ENCODE results near the gene TBX21.

TBX21 gene

GRCh38 chr17:47714773-47715396, 18.2 kb upstream of the TBX21 start:
- DNase-seq = no peak

DNA sequence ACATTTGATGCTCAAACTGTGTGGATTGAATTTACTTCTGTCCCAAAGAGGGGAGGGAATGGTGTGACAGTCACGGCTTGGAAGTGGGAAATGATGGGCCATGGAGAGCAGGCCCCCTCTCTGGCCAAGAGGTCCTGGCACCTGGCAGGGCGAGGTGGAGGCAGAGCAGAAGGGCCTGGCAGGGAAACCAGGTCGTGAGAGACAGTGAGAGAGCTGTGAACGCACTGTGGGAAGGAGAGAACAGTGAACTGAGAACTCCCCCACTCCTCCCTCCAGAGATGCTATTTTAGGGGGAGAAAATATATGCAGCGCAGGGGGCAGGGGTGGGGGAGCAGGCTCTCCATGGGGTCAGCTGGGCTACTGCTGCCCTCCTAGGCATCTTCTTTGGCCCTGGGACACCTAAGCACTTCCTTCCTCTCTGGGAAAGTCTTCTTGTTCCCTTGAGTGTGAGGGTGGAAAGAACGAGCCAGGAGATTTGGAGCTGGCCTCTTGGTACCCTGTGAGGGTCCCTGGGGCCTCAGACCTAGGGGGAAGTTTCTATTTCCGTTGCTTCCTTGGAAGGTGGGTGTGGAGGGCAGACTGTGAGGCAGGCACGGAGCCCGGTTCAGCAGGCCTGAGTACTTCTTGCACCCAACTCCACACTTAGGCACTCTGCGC, 17.2 kb upstream of the TBX21 start:
- DNase-seq = no peak

DNA sequence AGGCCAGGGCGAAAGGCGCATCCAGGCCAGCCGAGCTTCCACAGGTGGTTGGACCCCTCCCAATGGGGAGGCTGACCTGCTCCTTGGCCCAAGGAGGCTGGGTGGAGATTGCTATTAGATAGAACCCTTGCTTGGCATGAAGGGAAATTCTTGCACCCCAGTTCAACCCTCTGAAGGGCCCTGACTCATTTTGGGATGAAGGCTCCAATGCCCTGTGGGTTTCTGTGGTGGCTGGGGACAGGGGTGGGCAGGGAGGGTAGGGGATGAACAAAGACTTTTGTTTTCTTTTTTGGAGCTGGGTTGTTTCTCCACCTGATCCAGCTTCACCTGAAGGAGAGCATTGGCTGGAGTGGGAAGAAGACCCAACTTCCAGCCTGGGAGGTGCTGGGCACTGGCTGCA, 16.7 kb upstream of the TBX21 start:
- DNase-seq = no peak

DNA sequence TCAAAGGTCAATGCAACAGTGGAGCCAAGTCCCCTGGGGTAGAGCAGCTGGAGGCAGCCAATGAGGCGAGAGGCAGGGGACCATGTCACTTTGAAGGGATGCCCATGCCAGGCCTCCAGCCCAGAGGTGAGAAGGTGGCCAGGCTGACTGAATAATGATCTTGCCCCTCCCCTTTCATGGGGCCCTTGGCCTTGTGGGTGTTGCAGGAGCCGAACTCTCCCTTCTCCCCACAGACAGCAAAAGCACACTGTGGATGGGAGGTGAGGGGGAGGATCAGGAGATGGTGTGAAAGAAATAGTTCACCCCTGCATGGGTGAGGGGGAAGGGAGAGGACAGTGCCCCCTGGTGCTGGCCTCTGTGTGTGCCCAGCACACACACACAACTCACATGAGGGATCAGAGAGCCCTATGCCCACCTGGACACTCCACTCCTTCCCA, 15.8 kb upstream of the TBX21 start:
- peak; percentile 22 for DNase-seq

DNA sequence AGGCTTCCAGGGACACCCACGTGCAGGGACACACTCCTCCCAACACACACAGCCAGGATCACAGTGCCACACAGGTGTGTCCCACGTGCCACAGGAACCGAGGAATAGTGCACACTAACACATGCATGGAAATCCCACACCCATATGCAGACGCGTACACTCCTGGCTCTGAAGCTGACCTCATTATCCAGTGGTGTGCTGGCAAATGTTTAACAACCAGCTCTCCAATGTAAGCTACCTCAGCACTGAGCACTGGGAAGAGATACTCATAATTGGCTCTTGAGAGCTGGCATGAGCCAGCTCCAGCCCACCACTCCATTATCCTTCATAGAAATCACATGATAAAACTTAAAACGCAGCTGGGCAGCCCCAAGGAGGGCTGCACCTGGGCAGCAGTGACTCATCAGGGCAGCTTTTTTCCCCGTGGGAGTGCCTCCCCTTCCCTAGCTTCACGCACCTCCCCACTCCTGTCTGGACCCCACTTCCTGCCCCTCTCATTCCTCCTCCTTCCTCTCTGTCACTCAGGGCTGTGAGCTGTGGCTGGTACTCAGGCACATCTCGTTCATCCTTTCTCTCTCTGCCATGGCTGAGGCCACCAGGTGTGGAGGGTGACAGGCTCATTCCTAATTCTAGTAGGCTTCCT, 14.9 kb upstream of the TBX21 start:
- no peak for DNase-seq

GRCh38 chr17:47718634-47719405, 14.2 kb upstream of the TBX21 start:
- peak; percentile 46 for DNase-seq

- no peak for DNase-seq
Measured at GRCh38 chr17:47719411-47720152, 13.5 kb upstream of the TBX21 start.

DNA sequence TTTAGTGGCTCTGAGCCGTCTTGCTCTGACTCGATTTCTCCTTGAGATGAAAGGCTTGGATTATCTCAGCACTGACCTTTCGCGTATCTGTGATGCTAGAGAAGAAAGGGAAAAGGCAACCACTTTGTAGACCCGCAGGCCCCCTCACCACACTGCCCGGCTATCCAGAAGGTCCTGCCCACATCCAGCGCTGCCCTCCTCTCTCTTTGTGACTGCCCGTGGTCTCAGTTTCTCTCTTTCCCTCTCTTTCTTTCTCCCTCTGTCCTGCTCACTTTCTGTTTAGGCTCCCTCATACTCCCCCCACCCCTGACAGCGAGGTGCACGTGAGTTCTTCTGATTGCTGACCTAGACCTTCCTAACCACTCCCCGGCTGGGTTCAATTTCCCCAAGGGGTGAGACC, 12.8 kb upstream of the TBX21 start:
- DNase-seq = no peak

DNA sequence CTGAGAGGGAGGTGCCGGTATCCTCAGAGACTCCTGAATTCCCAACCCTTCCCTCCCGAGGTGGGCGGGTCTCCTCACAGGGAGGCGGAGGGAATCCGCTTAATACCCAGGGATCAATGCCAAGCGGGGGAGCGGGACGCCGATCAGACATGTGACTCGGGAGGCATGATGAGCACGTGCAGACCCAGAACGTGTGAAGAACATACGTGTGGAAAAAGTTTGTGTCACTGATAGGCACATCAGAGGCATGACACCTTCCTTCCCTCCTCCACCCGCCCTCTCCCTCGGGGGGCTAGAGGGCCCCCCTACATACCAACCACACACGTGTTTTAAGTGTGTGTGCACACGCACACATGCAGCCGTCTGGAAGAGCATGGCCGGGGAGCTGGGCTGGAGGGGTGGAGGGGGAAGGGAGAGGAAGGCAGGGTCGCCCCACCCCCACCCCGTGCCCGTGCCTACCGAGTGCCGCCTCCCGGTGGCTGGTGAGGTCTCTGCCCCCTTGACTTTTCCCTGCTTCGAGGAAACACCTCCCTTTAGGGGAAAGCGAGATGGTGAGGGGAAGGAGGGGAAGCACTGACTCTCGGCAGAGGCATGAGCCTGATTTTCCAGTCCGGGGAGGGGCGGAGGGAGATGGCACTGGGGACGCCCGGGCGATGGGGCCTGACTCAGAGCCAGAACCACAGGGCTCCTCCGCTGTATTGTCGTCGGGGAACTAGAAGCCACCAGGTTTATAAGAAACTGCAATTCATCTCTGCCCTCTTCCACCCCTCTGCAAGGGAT, 12.1 kb upstream of the TBX21 start:
- peak; percentile 70 for DNase-seq

- DNase-seq = no peak
Measured at GRCh38 chr17:47721725-47722124, 11.3 kb upstream of the TBX21 start.

- no peak for DNase-seq
Measured at GRCh38 chr17:47724705-47725104, 8.3 kb upstream of the TBX21 start.

DNA sequence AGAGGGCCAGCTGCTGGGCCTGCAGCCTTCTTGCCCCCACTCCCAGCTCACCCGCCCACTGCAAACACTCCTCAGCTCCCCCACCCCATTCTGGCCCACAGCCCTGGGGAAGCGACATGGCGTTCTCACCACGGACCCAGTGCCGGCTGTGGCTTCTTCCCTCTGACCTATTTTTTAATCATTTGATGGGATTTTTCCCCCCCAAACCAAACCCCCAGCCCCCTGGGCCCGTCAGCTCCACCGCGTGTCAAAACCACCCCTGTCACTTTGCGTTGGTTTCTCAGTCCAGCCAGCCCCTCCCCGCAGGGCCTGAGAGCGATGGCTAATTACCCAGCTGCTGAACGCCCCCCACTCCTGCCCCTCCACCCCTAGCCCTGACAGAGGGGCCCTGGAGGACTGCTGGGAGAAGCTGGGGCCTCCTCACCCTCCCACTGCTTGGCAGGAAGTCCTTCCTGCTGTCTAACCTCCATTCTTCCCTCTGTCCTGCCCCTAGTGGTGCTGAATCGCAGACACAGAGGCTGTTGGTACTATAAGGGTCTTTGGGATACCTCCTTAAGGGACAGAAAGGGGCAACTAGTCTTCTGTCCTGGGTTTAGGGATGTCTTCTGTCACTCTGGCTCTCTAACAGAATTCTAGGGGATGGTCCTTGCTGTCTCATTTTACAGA, 7.5 kb upstream of the TBX21 start:
- DNase-seq = no peak

DNA sequence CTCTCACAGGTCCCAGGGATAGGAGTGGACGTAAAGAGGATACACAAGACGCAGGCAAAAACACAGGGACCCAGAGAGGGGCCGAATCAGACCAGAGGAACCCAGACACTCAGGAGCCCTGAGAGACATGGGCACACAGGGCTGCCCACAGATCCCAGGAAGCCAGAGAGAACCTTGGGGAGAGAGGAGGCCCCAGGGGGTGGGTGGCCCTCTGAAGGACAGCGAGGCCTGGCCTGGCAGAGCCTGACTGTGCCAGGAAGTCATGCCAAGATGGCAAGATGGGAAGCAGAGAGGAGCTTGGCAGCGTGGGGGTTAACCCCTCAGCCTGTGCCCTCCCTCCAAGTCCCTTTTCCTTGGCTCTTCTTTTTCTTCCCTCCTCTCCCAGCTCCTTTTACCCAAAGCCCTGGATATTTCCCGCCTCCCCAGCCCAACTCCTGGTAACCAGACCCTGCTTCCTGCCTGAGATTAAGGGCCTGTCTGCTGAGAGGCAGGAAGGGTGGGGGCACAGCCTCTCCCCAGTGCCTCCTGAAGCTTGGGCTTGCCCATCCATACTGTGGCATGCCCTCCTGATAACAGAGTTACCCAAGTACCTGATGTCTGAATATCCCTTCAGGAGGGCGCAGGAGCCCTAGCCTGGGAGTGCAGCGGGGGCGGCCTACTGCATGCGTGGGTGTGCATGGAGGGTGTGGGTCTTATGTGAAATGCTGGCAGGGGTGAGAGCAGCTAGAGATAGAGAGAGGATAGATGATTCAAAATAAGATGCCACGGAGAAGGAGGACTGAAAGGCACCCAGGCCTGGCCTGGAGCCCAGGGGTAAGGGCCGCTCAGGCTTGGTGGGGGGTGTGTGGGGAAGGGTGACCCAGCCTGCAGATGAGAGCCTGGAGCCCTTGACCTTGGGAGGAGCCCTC, 6.0 kb upstream of the TBX21 start:
- no peak for DNase-seq

GRCh38 chr17:47727704-47728036, 5.4 kb upstream of the TBX21 start:
- no peak for DNase-seq

DNA sequence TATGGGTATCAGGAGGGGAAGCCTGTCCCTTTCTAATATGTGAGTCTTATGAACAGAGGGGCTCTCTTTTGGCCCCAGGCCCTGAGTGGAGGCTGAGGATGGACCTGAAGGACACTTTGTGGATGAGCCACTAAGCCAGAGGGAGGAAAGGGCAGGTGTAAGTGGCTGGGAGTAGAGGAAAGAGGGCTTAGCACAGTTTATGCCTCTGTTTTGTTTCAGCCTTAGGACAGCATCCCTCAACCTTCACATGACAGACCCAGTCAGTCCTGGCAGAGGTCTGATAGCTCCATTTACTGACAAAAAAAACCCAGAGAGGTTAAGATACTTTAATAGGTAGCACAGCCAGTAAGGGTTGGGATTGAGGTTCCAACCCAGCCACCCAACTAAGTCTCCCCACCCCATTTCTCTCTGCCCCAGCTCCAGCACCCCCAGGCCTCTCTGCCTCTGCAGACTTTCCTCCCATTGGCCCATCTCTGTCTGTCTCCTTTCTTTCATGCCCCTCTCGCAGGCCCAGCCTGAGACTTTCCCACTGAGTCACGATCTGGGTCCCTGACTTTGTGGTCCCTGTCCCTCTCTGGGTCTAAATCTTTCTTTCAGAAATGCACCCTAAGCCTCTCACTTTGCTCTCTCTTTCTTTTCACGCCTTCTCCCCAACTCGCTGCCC, 4.7 kb upstream of the TBX21 start:
- DNase-seq = no peak

GRCh38 chr17:47729476-47729875, 3.6 kb upstream of the TBX21 start:
- no peak for DNase-seq

DNA sequence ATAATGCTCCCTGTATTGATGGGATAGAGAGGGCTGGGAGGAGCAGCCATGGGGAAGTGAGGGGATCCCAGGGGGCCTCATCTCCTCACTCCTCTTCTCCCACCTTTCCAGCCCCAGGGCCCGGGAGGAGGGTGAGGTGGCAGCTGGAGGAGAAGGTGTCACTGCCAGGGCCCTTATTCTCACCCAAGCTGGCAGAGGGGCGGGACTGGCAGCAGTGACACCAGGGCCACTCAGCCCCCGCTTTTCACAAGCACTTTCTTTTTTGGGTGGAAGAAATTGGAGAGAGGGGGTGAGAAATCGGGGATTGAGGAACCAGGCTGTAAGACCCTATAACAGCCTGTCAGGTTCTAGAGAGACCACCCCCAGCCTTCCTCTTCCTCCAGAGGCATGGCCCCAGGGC, 2.4 kb upstream of the TBX21 start:
- DNase-seq = no peak

GRCh38 chr17:47731396-47731795, 1.6 kb upstream of the TBX21 start:
- DNase-seq = no peak

GRCh38 chr17:47732399-47733046, 513 bp upstream of the TBX21 start:
- DNase-seq = no peak

All from NCI-H82 (cell line).